Omental fat pad (tissue), 4 donors: ENCODE results near the gene MACO1. TPM values are rescaled to one million over a fixed set of nuclear protein-coding genes. Genes with fewer than 3 reads are reported as not detected.

Experiments
- ATAC-seq: fragments of 150-250 bp; one replicate; pipeline ENCODE4 v1.9.1; 2016; ENCODE audit warnings: mild to moderate bottlenecking, moderate library complexity; ENCODE audit not compliant: low FRiP score
- DNase-seq: peaks from one replicate; pipeline ENCODE4 v3.0.0-alpha.2; 2019; ENCODE audit warnings: low spot score
- CTCF ChIP-seq, 3 donors: fragments of 450-650 bp; IDR thresholded peaks; one replicate each; pipeline ENCODE4 v1.5.1; 2016 to 2017; ENCODE audit warnings: antibody characterized with exemption in 3 of 3, mild to moderate bottlenecking in 3 of 3, moderate library complexity in 2 of 3
- total RNA-seq, 4 donors: library from RNA; depleted of rRNA; stranded (reverse); fragments of >200 nt; gene quantifications; one replicate each; pipeline ENCODE4 v1.1.0, GENCODE V29; 2016

Gene MACO1
- total RNA-seq, 4 donors from 2014 or later = 13.0 to 16.6 (median 15.7) TPM

- no peak for TF ChIP-seq CTCF (IDR thresholded peaks at IDR 0.05)
- ATAC-seq (no peak), DNase-seq (no peak)
Measured at GRCh38 chr1:25533775-25534409, 103.2 kb downstream of the MACO1 start.

DNA sequence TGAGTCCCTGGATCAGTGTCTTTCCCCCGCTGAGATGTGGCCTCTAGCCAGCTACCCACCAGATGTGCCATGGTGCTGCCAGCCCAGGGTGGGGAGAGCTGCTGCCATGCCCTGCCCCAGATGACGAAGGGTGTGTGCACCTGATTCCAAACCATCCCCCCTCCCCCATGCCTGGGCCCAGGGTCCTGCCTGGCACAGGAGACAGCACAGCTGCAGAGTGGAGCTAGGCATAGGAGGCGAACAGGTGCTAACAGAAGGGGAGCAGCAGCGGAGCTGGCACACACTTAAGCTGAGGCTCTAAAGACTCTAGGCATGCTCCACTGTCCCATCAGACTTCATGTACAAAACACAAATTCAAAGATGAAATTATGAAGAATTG, 103.7 kb downstream of the MACO1 start:
- ATAC-seq (no peak), DNase-seq (no peak)
- TF ChIP-seq CTCF (IDR thresholded peaks at IDR 0.05) = no peak

DNA sequence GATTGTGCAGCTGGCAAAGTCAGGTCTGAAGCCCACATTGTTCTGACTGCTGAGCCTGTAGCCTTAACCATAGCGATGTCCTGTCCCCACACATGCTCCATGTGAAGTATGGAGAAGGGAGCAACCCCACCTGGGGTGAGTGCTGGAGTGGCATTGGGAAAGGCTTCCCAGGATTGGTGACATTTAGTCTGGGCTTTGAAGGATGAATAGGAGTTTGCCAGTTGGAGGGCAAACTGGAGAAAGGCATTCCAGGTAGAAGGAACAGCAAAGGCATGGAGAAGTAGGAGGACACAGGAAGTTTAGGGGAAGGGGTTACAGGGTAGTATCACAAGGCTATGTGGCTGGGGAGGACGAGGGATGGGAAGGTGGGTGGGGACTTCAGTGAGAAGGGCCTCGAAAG, 105.4 kb downstream of the MACO1 start:
- TF ChIP-seq CTCF (IDR thresholded peaks at IDR 0.05) = no peak
- DNase-seq = no peak
- no peak for ATAC-seq

GRCh38 chr1:25537153-25537831, 106.6 kb downstream of the MACO1 start:
- DNase-seq (no peak), ATAC-seq (no peak)
- TF ChIP-seq CTCF (IDR thresholded peaks at IDR 0.05) = no peak

DNA sequence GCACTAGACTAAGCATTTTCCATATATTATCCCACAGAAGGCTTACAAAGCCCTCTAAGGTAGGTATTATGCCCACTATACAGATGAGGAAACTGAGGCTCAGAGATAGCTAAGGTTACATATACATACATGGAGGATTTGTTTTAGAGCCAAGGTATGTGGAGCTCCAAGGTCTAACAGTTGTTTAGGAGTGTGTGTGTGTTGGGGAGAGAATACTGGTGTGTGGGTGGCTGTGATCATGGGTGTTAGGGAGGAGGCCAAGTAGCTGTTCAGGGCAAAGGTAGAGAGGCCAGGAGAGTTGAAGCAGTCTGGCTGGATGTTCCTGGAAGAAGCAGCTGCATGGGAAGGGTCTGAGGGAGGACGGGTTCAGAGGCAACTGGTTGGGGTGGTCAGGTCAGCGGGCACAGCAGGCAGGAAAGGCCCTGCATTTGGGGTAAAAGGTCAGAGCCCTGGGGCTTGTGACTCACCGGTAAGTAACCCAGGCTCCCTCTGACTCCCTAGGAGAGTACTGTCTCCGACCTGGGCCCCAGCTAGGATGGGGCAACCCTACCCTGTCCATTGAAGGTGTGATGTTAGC, 107.6 kb downstream of the MACO1 start:
- DNase-seq = no peak
- ATAC-seq = no peak
- TF ChIP-seq CTCF (IDR thresholded peaks at IDR 0.05) = no peak

GRCh38 chr1:25540750-25541342, 110.1 kb downstream of the MACO1 start:
- ATAC-seq = no peak
- no peak for TF ChIP-seq CTCF (IDR thresholded peaks at IDR 0.05)

More at GRCh38 chr1:25540750-25541342, 110.1 kb downstream of the MACO1 start:
- no peak for DNase-seq
